NCI-H69 (cell line): ENCODE data around the gene DTD2.
"Not testable (repeated sequence)": the region's sequence is repeated elsewhere in the genome, so short reads cannot be mapped to it uniquely, and the experiment has no call there.

Experiments used
- DNase-seq: peaks from one replicate; lab custom pipeline; 2025; lab: John Stamatoyannopoulos, UW

DTD2 gene

DNA sequence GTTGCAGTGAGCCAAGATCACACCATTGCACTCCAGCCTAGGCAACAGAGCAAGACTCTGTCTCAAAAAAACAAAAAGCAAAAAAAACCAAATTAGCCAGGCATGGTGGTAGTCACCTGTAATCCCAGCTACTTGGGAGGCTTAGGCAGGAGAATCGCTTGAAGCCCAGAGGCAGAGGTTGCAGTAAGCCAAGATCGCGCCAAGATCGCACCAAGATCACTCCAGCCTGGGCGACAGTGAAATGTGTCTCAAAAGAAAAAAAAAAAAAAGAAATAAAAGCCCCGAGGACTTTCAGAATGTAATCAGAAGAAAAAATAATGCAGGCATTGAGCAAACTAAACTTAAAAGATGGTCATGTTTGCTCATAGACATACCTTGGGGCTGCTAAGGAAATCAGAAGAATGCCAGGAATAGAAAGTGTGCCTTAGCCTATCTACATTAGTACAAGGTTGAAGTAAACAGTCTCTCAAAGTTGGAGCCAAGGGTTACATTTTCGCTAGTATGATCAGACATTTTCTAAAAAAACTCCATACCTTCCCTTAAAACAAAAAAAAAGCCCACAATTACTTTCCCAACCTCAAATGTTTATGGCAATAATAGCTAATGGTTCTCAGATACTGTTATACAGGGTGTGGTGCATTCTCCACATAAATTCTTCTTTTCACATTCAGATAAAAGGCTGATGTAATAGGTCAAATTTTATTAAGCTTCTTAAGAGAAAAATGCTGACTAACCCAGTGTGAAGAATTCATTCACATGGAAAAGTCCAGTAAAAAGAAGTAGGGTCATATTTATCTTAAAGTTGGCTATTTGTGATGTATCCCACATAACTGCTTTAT, 15.8 kb downstream of the DTD2 start:
- DNase-seq = no peak

DNA sequence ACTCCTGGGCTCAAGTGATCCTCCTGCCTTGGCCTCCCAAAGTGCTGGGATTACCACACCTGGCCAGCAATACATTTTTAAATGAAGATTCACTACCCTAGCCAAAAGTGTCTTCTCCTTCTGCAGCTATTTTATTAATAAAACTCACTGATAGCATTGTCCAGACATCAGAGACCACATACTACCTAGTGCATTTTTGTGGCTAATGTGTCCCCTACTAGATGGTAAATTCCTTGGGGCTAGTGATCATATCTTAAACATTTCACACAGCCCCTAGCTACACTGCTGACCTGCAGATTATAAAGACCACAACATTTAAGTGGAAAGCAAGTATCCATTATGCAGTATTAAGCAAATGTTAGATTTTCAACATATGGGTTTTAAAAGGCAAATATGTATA, 17.0 kb downstream of the DTD2 start:
- DNase-seq = no peak

GRCh38 chr14:31439561-31439960, 17.7 kb downstream of the DTD2 start:
- DNase-seq = no peak

DNA sequence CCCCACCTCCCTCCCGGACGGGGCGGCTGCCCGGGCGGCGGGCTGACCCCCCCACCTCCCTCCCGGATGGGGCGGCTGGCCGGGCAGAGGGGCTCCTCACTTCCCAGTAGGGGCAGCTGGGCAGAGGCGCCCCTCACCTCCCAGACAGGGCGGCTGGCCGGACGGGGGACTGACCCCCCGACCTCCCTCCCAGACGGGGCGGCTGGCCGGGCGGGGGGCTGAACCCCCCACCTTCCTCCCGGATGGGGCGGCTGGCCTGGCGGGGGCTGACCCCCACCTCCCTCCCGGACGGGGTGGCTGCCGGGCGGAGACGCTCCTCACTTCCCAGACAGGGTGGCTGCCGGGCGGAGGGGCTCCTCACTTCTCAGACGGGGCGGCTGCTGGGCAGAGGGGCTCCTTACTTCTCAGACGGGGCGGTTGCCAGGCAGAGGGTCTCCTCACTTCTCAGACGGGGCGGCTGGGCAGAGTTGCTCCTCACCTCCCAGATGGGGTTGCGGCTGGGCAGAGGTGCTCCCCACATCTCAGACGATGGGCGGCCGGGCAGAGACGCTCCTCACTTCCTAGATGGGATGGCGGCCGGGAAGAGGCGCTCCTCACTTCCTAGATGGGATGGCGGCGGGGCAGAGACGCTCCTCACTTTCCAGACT, 20.1 kb downstream of the DTD2 start:
- not testable (repeated sequence) for DNase-seq

DNA sequence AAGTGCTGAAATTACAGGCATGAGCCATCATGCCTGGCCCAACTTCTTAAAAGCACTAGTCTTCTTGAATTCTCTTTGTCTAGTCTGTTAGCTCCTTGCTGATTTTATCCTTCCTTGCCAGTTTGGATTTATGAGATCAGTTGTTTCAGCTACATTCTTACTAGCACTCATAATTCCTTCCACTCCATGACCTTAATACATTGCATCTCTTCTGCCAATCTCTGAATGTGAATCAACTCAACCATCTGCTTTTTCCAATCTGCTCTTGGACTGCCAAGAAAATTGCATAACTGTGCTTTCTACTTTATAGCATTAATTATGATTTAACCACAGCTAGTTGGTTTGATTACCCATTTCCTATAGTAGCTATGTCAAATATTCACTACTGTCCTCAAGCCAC, 22.0 kb downstream of the DTD2 start:
- DNase-seq = no peak

- DNase-seq = no peak
These were observed 26.6 kb downstream of the DTD2 start for GRCh38 chr14:31430634-31431264.

- DNase-seq = no peak
These were observed 27.5 kb downstream of the DTD2 start for GRCh38 chr14:31429791-31430190.

GRCh38 chr14:31428011-31428410, 29.3 kb downstream of the DTD2 start:
- no peak for DNase-seq

- no peak for DNase-seq
These were observed 30.6 kb downstream of the DTD2 start for GRCh38 chr14:31426663-31427062.

DNA sequence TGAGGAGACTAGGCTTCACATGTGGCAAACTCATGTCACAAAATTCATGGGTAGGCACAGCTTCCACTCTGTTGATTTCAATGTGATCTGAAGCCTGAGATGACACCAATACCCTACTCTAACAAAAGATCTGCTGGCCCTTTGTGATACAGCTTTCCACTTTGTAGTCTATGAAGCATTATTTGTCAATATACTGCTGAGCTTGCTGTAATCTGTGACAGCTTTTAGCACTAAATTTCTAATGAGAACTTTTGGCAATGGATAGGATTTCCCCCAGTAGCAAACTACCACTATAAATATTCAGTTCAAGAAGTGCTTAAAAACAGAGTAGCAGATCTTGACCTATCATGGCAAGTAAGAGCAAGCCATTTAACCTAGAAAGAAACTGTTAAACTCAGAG, 31.4 kb downstream of the DTD2 start:
- no peak for DNase-seq

DNA sequence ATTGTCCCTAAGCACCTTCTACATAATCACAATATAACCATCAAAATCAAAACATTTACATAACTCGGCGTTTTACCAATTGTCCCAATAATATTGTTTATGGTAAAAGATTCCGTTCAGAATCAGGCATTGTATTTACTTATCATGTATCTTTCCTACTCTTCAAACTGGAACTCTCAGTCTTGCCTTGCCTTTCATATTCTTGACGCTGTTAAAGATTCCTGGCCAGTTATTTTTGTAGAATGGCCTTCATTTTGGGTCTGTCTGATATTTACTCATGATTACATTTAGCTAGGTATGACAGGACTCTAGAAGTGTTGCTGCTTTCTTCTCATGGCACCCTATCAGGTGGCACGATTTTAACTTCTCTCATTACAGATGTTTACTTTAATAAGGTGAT, 36.1 kb downstream of the DTD2 start:
- no peak for DNase-seq

DNA sequence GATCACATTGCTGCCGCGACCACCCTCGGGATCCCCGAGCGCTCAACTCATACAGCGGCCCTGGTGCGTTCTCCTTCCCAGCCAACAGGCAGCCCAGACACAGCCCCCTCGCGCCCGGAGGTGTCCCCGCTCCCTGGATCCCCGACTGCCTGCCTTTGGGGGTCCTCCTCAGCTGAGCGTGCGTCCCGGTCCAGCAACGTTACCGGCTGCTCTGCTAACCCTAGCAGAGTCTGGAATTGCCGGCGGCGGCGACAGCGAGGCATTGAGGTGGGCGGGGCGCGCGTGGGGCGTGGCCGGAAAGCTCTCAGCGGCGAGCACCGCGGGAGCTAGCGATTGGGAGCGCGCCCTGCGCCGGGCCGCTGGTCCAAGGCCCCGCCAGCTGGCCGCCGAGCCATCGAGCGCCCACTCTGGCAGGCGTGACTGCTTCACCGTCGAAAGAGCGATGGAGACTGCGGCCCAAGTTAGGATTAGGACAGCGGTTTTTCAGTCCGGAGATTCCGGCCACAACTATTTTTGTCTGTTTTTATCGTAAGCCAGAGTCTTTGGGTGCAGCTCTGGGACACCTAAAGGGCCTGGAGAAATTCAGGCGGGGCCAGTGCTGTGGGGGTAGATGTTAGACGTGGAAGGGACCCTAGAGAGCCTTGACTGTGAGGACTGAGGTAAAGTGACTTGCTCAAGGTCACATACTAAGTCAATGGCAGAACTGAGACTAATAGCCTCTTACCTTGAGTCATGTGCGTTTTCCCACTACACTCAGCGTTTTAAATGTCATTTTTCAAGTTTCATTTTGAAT, 36.8 kb downstream of the DTD2 start, which contains the start of gene HEATR5A:
TSS of gene HEATR5A (minus strand) at position 232 of the 793 bp plus-strand sequence. CDS start 17,575 bp downstream, outside the sequence.
- peak; percentile 96 for DNase-seq

DNA sequence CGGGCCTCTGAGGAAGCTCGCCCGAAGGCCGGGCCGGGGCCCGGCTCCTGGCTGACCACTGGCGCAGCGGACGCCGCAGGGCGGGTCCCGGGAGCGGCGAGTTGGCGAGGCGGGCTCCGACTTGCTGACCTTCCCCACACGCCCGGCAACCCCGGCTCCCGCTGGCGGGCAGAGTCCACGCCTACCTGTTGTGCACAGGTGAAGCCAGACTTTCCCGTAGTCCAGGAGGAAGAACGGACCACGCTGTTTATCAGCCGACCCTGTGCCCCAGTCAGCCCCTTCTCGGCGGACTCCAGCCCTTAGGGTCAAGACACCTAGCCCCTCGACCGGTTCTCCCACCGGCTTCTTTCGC, 37.4 kb downstream of the DTD2 start:
- peak; percentile 62 for DNase-seq

- DNase-seq = no peak
These were observed 37.9 kb downstream of the DTD2 start for GRCh38 chr14:31419179-31419966.

GRCh38 chr14:31418440-31418839, 38.9 kb downstream of the DTD2 start:
- no peak for DNase-seq

- DNase-seq = no peak
These were observed 43.0 kb downstream of the DTD2 start for GRCh38 chr14:31414190-31414833.

DNA sequence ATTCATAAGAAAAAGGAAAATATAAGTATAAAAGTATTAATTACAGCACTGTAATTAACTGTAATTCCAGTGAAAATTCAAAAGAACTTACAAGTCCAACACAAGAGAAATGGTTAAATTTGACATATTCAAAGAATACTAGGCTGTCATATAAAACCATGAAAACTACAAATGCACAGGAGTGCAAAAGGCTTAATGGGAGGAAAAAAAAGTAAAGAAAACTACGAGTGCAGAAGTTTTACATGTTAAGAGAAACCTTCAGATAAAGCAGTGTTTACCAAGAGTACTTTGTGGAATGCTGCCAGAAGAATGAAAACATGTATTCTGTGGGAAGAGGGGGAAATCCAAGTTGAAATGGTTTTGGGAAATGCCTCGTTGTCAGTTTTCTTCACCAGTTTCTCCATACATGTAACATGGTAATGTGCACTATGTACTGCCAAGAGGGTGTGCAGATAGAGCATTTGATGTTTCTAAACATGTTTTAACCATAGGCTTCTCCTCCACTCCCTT, 46.0 kb downstream of the DTD2 start:
- peak; percentile 12 for DNase-seq

DNA sequence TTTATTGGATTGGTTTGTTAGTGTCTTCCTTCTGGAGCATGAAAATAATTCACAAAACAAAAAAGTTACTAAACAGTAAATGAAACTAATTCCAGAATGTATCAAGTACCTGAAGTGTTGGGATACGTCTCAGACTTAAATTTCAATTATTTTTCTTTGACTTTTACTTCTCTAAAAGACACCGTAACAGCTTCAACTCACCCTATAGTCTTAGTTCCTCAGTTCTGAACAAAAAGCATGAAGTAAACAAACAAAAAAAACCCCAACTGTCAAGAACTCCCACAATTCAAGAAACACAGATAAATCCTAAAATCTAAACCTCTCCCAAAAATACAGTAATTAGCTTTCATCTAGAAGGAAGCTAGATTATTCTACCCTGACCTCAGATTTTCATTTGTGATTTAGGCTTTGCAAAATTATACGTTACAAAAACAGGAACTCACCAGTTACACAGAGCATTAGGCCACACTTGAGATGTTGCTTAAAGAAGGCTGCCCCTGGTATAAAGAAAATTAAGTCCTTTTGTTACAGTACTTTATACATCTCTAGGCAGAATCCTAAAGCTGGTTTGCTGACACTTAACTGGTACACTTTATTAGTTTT, 47.2 kb downstream of the DTD2 start:
- DNase-seq = no peak

DNA sequence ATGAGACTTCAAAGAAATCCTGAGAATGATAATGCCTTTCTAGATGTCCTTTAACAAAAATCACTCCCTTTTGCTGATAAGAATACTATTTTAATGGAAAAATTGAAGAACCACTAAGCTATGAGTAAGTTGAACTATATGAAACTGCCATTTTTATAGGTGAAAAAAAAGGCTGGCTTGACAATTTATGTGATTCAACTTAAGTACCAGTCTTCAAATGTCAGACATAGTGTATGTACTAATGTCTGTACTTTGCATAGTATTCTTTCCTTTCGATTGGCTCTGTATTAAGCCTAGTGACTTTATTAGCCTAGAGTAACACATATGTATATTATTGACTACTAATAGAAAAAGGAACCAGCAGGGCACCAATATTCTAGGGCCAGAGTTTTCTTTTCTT, 48.9 kb downstream of the DTD2 start:
- DNase-seq = no peak

GRCh38 chr14:31405599-31406232, 51.6 kb downstream of the DTD2 start:
- peak; percentile 11 for DNase-seq
